Activated CD4-positive, alpha-beta T cell treated with anti-CD3 and anti-CD28 coated beads for 24 hours (primary cell): Measurements from ENCODE around the gene UBE2O.

Source experiments
- DNase-seq, 2 donors: peaks; one replicate each; pipeline ENCODE4 v3.0.0-alpha.2; 2020; ENCODE audit warnings: low read depth in 2 of 2

Gene UBE2O

GRCh38 chr17:76467366-76467765 is 14.4 kb upstream of the UBE2O start, which contains the start of gene AANAT:
TSS of gene AANAT (plus strand) at chr17:76467603. CDS start at chr17:76468747, 1,144 bp downstream.
- no peak for DNase-seq

- no peak for DNase-seq
Measured at GRCh38 chr17:76466775-76467130, 13.8 kb upstream of the UBE2O start.

- no peak for DNase-seq
Measured at GRCh38 chr17:76462556-76463290, 9.8 kb upstream of the UBE2O start.

- no peak for DNase-seq
Measured at GRCh38 chr17:76461765-76462555, 9.0 kb upstream of the UBE2O start.

- DNase-seq = no peak
Measured at GRCh38 chr17:76459674-76460073, 6.7 kb upstream of the UBE2O start.

GRCh38 chr17:76458580-76459490 is 5.9 kb upstream of the UBE2O start:
- no peak for DNase-seq

GRCh38 chr17:76453431-76453743 is 435 bp upstream of the UBE2O start:
- DNase-seq = no peak

GRCh38 chr17:76452127-76452659 is 759 bp downstream of the UBE2O start:
- no peak for DNase-seq

GRCh38 chr17:76451506-76451905 is 1.4 kb downstream of the UBE2O start:
- DNase-seq = no peak

- no peak for DNase-seq
Measured at GRCh38 chr17:76449126-76449525, 3.8 kb downstream of the UBE2O start.

GRCh38 chr17:76447931-76448652 is 4.9 kb downstream of the UBE2O start:
- no peak for DNase-seq

- no peak for DNase-seq
Measured at GRCh38 chr17:76446449-76447231, 6.3 kb downstream of the UBE2O start.

- no peak for DNase-seq
Measured at GRCh38 chr17:76445697-76446448, 7.1 kb downstream of the UBE2O start.

GRCh38 chr17:76444518-76445311 is 8.2 kb downstream of the UBE2O start:
- no peak for DNase-seq

- no peak for DNase-seq
Measured at GRCh38 chr17:76442341-76443338, 10.3 kb downstream of the UBE2O start.

GRCh38 chr17:76441686-76442340 is 11.1 kb downstream of the UBE2O start:
- no peak for DNase-seq

GRCh38 chr17:76440751-76441362 is 12.1 kb downstream of the UBE2O start:
- no peak for DNase-seq
